Measurements from ENCODE around the gene SLC25A2. TPM values are rescaled to one million over a fixed set of nuclear protein-coding genes. Genes with fewer than 3 reads are reported as not detected.

SLC25A2 gene
- total RNA-seq, 1 donor from 2014 or later, result 1.9 TPM

- H3K4me1 Mint-ChIP-seq (ENCODE audit: low read depth, unreplicated experiment), result no peaks in the 10 kb centered on the region
- H3K27me3 Mint-ChIP-seq (ENCODE audit: unreplicated experiment), result no peaks in the 10 kb centered on the region
- peaks cover 34% of the 10 kb centered on the region for H3K9me3 Mint-ChIP-seq (ENCODE audit: unreplicated experiment)
- H3K27ac Mint-ChIP-seq (ENCODE audit: unreplicated experiment), result no peak overlapping the region
- no peak for DNase-seq
- no peak overlapping the region for H3K4me3 Mint-ChIP-seq (ENCODE audit: unreplicated experiment)
- TF ChIP-seq CTCF (IDR thresholded peaks at IDR 0.05; ENCODE audit: partially characterized antibody, unreplicated experiment), result no peak
- H3K36me3 Mint-ChIP-seq (ENCODE audit: unreplicated experiment), result peaks cover 68% of the 10 kb centered on the region
These were observed 43.2 kb downstream of the SLC25A2 start for GRCh38 chr5:141260458-141261237.

DNA sequence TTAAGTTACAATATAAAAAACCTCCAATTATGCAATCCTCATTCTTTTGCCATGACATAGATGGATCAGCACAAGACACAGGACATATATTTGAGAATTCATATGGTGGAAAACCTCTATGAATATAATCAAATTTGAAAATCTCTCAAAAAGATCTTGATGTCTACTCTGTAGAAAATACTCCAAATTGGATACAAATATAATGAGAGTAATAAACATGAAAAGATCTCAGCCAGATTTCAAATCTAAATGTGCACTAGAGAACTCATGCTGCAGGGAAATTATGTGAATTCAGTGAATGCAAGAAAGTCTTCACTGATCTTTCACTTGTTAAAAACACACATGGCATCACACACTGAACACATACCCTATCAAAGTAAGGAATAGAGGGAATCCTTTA lies 44.9 kb downstream of the SLC25A2 start:
- Mint-ChIP-seq H3K4me3 (ENCODE audit: unreplicated experiment) (no peak overlapping the region), H3K4me1 (ENCODE audit: low read depth, unreplicated experiment) (no peaks in the 10 kb centered on the region), H3K27ac (ENCODE audit: unreplicated experiment) (no peak overlapping the region), H3K9me3 (ENCODE audit: unreplicated experiment) (peaks cover 38% of the 10 kb centered on the region), H3K36me3 (ENCODE audit: unreplicated experiment) (peaks cover 71% of the 10 kb centered on the region), H3K27me3 (ENCODE audit: unreplicated experiment) (no peaks in the 10 kb centered on the region)
- no peak for DNase-seq
- no peak for TF ChIP-seq CTCF (IDR thresholded peaks at IDR 0.05; ENCODE audit: partially characterized antibody, unreplicated experiment)

DNA sequence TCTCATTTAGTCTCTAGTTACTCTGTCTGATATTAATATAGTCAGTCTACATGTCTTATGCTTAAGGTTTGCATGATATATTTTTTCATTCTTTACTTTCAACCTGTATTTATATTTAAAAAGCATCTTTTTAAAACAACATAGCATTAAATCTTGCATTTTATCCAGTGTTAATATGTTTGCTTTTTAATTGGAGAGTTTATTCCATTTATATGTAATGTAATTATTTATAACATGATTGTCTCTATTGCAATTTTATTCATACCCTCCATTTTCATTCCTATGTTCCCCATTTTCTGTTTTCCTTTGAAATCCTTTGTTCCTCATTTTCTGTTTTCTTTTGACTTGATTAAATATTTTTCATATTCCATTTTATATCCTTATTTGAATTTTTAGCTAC lies 45.4 kb downstream of the SLC25A2 start:
- Mint-ChIP-seq H3K4me1 (ENCODE audit: low read depth, unreplicated experiment) (no peaks in the 10 kb centered on the region), H3K27ac (ENCODE audit: unreplicated experiment) (no peak overlapping the region), H3K4me3 (ENCODE audit: unreplicated experiment) (no peak overlapping the region), H3K27me3 (ENCODE audit: unreplicated experiment) (no peaks in the 10 kb centered on the region), H3K9me3 (ENCODE audit: unreplicated experiment) (peaks cover 37% of the 10 kb centered on the region), H3K36me3 (ENCODE audit: unreplicated experiment) (peaks cover 68% of the 10 kb centered on the region)
- TF ChIP-seq CTCF (IDR thresholded peaks at IDR 0.05; ENCODE audit: partially characterized antibody, unreplicated experiment), result no peak
- no peak for DNase-seq

Other genes with a start within 250 kb of the SLC25A2 start
- 103 TPM for gene PCDHB2, start 209.4 kb downstream of the SLC25A2 start, total RNA-seq (ENCODE audit: unreplicated experiment)
- 36.9 TPM for gene PCDHB3, start 203.6 kb downstream of the SLC25A2 start, total RNA-seq (ENCODE audit: unreplicated experiment)
- 7.8 TPM for gene PCDHB4, start 182.2 kb downstream of the SLC25A2 start, total RNA-seq (ENCODE audit: unreplicated experiment)
- 72.2 TPM for gene PCDHB5, start 168.8 kb downstream of the SLC25A2 start, total RNA-seq (ENCODE audit: unreplicated experiment)
- 7.2 TPM for gene PCDHB6, start 154.0 kb downstream of the SLC25A2 start, total RNA-seq (ENCODE audit: unreplicated experiment)
- 3.4 TPM for gene PCDHB7, start 131.4 kb downstream of the SLC25A2 start, total RNA-seq (ENCODE audit: unreplicated experiment)
- 19.8 TPM for gene PCDHB8, start 126.3 kb downstream of the SLC25A2 start, total RNA-seq (ENCODE audit: unreplicated experiment)
- gene PCDHB16, start 121.7 kb downstream of the SLC25A2 start, total RNA-seq (ENCODE audit: unreplicated experiment), result 20.1 TPM
- gene PCDHB9, start 116.9 kb downstream of the SLC25A2 start, total RNA-seq (ENCODE audit: unreplicated experiment), result 12.2 TPM
- 17.7 TPM for gene PCDHB10, start 111.7 kb downstream of the SLC25A2 start, total RNA-seq (ENCODE audit: unreplicated experiment)
- 10.6 TPM for gene PCDHB11, start 104.4 kb downstream of the SLC25A2 start, total RNA-seq (ENCODE audit: unreplicated experiment)
- gene PCDHB12, start 95.3 kb downstream of the SLC25A2 start, total RNA-seq (ENCODE audit: unreplicated experiment), result 14.4 TPM
- 12.7 TPM for gene PCDHB13, start 90.1 kb downstream of the SLC25A2 start, total RNA-seq (ENCODE audit: unreplicated experiment)
- 16.5 TPM for gene PCDHB14, start 80.7 kb downstream of the SLC25A2 start, total RNA-seq (ENCODE audit: unreplicated experiment)
- gene PCDHB15, start 58.7 kb downstream of the SLC25A2 start, total RNA-seq (ENCODE audit: unreplicated experiment), result 29.5 TPM
- 89.4 TPM for gene TAF7, start 16.7 kb upstream of the SLC25A2 start, total RNA-seq (ENCODE audit: unreplicated experiment)
- gene PCDHGA1, start 26.5 kb upstream of the SLC25A2 start, total RNA-seq (ENCODE audit: unreplicated experiment), result 4.6 TPM
- gene PCDHGA2, start 34.7 kb upstream of the SLC25A2 start, total RNA-seq (ENCODE audit: unreplicated experiment), result 3.0 TPM
- gene PCDHGA3, start 39.8 kb upstream of the SLC25A2 start, total RNA-seq (ENCODE audit: unreplicated experiment), result 10.4 TPM
- 9.6 TPM for gene PCDHGB1, start 46.0 kb upstream of the SLC25A2 start, total RNA-seq (ENCODE audit: unreplicated experiment)
- 8.2 TPM for gene PCDHGA4, start 51.0 kb upstream of the SLC25A2 start, total RNA-seq (ENCODE audit: unreplicated experiment)
- 8.9 TPM for gene PCDHGB2, start 55.9 kb upstream of the SLC25A2 start, total RNA-seq (ENCODE audit: unreplicated experiment)
- 4.6 TPM for gene PCDHGA5, start 60.1 kb upstream of the SLC25A2 start, total RNA-seq (ENCODE audit: unreplicated experiment)
- gene PCDHGB3, start 66.2 kb upstream of the SLC25A2 start, total RNA-seq (ENCODE audit: unreplicated experiment), result 6.2 TPM
- gene PCDHGA6, start 69.8 kb upstream of the SLC25A2 start, total RNA-seq (ENCODE audit: unreplicated experiment), result 6.3 TPM
- 4.2 TPM for gene PCDHGA7, start 78.7 kb upstream of the SLC25A2 start, total RNA-seq (ENCODE audit: unreplicated experiment)
- gene PCDHGB4, start 83.6 kb upstream of the SLC25A2 start, total RNA-seq (ENCODE audit: unreplicated experiment), result 40.8 TPM
- gene PCDHGA8, start 88.6 kb upstream of the SLC25A2 start, total RNA-seq (ENCODE audit: unreplicated experiment), result 7.2 TPM
- gene PCDHGB5, start 93.9 kb upstream of the SLC25A2 start, total RNA-seq (ENCODE audit: unreplicated experiment), result 9.3 TPM
- gene PCDHGA9, start 98.7 kb upstream of the SLC25A2 start, total RNA-seq (ENCODE audit: unreplicated experiment), result 5.5 TPM
- gene PCDHGB6, start 104.0 kb upstream of the SLC25A2 start, total RNA-seq (ENCODE audit: unreplicated experiment), result 59.8 TPM
- gene PCDHGA10, start 108.9 kb upstream of the SLC25A2 start, total RNA-seq (ENCODE audit: unreplicated experiment), result 16.6 TPM
- 38.6 TPM for gene PCDHGB7, start 113.6 kb upstream of the SLC25A2 start, total RNA-seq (ENCODE audit: unreplicated experiment)
- 12.5 TPM for gene PCDHGA11, start 117.0 kb upstream of the SLC25A2 start, total RNA-seq (ENCODE audit: unreplicated experiment)
- 6.1 TPM for gene PCDHGA12, start 126.5 kb upstream of the SLC25A2 start, total RNA-seq (ENCODE audit: unreplicated experiment)
- gene PCDHGC3, start 171.9 kb upstream of the SLC25A2 start, total RNA-seq (ENCODE audit: unreplicated experiment), result 40.1 TPM
- gene PCDHGC4, start 181.0 kb upstream of the SLC25A2 start, total RNA-seq (ENCODE audit: unreplicated experiment), result 6.7 TPM
- gene PCDHGC5, start 185.0 kb upstream of the SLC25A2 start, total RNA-seq (ENCODE audit: unreplicated experiment), result 4.0 TPM